Measurements from ENCODE around the gene TGM3. TPM values are rescaled to one million over a fixed set of nuclear protein-coding genes. Genes with fewer than 3 reads are reported as not detected.

Gene TGM3
- 0.46 TPM for total RNA-seq

GRCh38 chr20:2295886-2296515, at the start of gene TGM3:
Gene TGM3 (plus strand): TSS chr20:2296001. CDS start chr20:2296064, 63 bp downstream.

GRCh38 chr20:2380601-2381000, 84.8 kb downstream of the TGM3 start, which contains the start of gene TGM6:
Gene TGM6 (plus strand): TSS chr20:2380901. CDS start chr20:2380969, 68 bp downstream.

Other genes starting within 250 kb of the TGM3 start
- gene STK35, start 194.2 kb upstream of the TGM3 start, total RNA-seq = 13.4 TPM
- not detected for gene TGM6, start 84.9 kb downstream of the TGM3 start, total RNA-seq
- gene SNRPB, start 174.8 kb downstream of the TGM3 start, total RNA-seq = 34.4 TPM
- gene ZNF343, start 212.9 kb downstream of the TGM3 start, total RNA-seq = 18.0 TPM
- gene TMC2, start 240.6 kb downstream of the TGM3 start, total RNA-seq = 3.5 TPM

All from diencephalon (tissue), 1 donor.